Stimulated activated CD4-positive, alpha-beta T cell treated with anti-CD3 and anti-CD28 coated beads, Interleukin-12 subunit alpha, Interleukin-12 subunit beta, amount 100 ng/mL, for 24 hours (primary cell): ENCODE results near the gene ADAMTS6.

Experiments
- DNase-seq, 2 experiments: peaks; one replicate each; pipeline ENCODE4 v3.0.0-alpha.2; 2020; ENCODE audit warnings: low read depth in 2 of 2

Gene ADAMTS6

DNA sequence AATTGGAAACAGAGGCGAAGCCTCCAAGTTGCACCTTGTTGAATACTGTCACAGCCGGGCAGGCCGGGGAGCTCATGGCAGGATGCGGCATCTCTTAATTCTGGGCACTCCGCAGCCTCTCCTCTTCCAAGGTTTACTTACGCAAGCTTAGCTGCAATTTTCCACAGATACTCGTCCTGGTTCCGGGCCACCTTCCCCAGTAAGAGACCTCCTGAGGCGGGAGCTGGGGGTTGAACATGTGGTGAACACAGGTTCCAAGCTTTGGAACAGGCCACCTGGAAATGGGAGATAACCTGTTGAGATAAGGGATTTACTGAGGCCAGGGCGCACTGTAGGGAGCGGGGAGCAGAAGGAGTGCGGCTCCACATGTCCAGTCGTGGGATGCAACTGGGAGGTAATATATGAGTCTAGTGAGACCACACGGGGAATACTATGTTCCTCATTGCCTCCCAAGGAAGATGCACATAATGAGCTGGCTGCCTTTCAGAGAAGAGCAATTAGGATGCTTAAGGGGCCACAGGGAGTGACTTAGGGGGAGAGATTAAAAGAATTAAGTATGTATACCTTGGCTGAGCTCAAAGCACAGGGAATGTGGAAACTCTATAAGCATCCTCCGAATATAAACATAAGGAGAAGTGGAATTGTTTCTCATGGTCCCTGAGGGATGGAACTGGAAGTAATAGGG is 377.8 kb downstream of the ADAMTS6 start:
- no peak for DNase-seq

GRCh38 chr5:65102976-65103711 is 378.6 kb downstream of the ADAMTS6 start:
- DNase-seq: peak in 1 of 2 experiments; percentile 20

DNA sequence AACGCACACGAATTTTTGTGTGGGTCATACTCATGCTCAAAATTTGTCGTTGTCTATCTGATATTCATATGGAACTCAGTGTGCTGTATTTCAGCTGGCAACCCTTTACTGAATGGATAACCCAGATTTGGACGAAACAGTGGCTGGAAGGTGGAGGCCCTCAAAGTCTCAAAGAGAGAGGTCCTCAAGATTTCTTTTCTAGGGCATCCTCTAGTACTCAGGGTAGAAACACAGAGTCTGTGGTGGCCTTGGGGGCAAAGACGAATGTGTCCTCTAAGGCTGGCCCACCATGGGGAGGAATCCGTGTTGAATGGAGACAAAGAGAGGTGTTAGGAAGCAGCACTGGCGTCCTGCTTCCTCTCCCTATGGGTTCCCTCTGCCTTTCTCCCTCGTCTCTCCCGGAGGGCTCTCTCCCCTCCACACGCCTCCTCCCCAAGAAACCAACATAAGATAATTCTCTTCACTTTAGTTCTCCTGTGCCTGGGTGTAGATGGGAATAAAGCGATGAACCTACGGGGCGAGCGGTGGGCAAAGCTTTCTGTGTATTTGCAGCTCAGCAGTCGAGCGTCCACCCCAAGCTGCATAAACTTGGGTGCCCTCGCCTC is 379.2 kb downstream of the ADAMTS6 start:
- no peak for DNase-seq

- DNase-seq: no peak
These were observed 380.1 kb downstream of the ADAMTS6 start for GRCh38 chr5:65101632-65102100.

GRCh38 chr5:65100911-65101631 is 380.6 kb downstream of the ADAMTS6 start:
- DNase-seq: peak in 1 of 2 experiments; percentile 28
